Stimulated activated naive CD8-positive, alpha-beta T cell treated with anti-CD3 and anti-CD28 coated beads, Interleukin-15, Interleukin-2, amounts not matched to agents 100 U/mL and 50 U/mL, for 24 hours (primary cell): ENCODE measurements around the gene GPR21.

Experiments used
- ATAC-seq: fragments of 150-1000 bp; cut with Tn5 transposase; one replicate; pipeline ENCODE4 v1.10.0; 2021
- DNase-seq: peaks from one replicate; pipeline ENCODE4 v3.0.0; 2021

The GPR21 gene

DNA sequence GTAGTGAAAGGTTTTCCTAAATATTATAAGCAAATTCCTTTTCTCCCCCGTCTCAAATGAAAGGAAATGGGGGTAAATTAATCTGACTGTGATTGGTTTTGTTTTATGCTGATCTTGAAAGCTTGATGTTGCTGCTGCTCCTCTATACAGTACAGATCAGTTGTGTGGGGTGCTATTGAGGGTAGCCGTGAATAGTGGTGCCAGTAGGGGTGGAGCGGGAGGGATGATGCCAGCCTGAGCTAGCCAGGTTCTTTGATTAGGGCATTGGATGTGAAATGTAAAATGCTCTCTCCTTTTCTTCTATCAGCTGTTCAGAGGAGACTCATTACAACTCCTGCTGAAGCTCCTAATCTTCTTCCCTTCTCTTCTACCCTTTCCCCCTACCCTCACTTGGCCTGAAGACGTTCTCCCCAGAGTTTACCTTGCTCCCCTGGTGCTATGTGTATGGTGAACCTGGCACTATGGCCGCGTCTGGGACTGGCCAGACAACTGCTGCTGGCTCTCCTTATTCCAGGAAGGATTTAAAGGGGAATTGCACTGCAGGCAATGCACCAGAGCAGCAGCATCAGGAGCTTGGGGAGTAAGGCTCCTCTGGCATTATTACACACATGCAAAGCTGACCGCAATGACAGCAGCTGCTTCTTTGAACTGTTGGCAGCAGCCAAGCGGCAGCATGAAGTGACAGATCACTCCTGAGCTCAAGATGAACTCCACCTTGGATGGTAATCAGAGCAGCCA, 566 bp downstream of the GPR21 start:
- peak; percentile 61 for ATAC-seq

DNA sequence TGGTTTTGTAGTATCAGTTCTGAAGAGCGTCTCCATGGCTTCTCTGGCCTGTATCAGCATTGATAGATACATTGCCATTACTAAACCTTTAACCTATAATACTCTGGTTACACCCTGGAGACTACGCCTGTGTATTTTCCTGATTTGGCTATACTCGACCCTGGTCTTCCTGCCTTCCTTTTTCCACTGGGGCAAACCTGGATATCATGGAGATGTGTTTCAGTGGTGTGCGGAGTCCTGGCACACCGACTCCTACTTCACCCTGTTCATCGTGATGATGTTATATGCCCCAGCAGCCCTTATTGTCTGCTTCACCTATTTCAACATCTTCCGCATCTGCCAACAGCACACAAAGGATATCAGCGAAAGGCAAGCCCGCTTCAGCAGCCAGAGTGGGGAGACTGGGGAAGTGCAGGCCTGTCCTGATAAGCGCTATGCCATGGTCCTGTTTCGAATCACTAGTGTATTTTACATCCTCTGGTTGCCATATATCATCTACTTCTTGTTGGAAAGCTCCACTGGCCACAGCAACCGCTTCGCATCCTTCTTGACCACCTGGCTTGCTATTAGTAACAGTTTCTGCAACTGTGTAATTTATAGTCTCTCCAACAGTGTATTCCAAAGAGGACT, 1.5 kb downstream of the GPR21 start:
- DNase-seq (no peak), ATAC-seq (no peak)

More for the DNA sequence above, 566 bp downstream of the GPR21 start:
- DNase-seq = peak; percentile 5

DNA sequence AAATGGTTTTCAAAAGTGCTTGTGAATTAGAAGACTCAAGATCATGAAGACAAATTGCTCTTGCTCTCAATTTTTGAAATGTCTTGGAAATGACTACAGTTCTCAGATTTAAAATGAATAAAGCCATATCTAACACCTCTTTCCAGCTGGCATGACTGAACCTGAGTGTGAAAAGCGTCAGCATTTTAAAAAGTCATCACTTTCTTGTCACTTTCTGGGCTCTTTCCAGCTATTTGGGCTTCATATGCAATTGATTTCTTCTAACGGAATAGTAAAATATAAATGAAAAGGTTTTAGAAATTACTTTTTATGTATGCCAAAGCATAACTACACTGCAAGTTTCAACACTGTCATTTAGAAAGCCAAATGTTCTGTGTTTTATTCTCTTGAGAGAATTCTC, 2.3 kb downstream of the GPR21 start:
- no peak for ATAC-seq

DNA sequence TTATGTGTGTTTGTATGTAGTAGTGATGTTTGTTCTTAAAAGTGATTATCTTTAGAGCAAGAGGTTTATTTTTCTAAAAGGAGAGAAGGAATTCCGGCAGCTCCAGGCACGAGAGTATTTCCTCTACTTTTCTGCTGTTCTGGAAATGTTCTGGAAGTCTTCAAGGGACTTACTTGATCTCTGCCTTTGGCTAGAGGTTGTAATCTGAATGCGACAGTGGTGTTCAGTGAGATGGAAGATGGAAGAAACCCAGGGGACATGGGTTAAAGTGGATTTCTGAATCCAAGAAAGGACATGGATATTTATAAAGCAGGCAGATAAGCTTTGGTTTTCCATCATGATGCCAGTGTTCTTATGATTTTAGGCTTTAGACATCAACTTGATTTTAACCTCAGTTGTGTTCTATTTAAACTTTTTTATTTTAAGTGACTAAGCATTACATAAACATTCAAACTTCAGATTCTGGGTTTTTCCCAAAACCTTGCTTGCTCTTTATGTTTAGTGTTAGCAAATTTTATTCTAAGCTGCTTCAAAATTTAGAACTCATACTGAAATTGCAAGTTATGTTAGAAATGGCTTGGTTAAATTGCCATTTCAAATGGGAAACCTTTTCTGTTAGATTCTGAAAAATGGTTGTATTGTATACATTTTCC, 3.6 kb downstream of the GPR21 start:
- DNase-seq (no peak), ATAC-seq (no peak)

More for the DNA sequence above, 2.3 kb downstream of the GPR21 start:
- no peak for DNase-seq

DNA sequence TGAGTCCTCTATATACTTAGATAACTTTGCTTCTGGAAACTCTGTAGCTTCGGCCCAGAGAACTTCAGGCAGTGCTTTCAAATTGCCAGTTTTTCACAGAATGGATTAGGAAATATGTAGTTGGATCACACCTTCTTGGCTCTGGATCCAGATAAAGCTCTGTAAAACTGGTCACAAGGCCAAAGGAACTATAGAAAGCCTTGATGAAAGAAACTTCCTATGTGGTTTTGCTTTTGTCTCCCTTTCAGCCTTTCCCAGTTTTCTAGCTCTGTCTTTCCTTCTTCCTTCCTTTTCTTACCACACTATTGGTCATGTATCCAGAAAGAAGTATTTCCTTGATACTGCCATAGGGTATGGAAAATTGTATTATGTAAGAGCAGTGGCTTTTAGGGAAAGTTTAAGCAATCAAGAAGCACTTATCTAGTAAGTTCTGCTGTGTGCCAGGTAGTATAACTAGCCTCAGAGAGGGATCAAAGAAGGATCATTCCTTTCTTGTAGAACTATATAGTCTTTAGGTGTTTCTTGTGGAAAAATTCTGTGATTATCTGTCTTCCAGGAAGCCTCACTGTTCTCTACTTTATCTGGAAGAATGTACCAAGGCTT, 6.3 kb downstream of the GPR21 start:
- ATAC-seq = no peak
- no peak for DNase-seq

DNA sequence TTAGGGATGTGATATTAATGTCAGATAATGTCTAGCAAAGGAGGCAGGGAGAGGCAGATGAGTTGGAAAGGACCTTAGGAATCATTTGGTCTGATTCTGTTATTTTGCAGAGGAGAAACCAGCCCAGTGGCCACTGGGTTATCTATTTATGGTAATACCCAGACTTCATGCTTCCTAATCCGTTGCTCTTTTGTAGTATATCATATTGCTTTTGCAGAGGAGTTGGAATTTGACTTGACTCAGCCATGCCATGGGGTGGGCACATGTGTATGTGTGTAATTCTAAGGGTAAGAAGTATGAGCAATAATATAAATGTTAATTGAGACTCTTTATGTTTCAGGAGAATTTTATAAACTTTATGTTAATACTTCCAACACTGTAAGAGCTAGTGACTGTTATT, 7.3 kb downstream of the GPR21 start:
- DNase-seq = no peak

DNA sequence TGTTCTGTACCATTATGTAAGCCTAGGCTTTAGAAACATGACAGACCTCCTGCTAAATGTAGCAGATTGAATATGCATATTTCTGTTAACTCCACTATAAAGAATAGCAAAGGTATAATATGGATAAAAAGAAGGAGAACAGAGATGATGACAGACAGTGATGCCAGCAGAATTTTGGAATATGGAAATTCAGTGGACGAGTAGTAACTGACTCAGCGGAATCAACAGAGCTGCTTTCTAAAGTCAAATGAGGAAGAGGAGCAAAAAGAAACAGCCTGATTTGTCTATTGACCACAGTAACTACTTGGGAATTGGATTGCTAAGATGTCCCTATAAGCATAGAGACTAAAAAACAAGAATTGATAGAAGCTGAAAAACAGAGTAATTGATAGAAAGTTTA, 8.0 kb downstream of the GPR21 start:
- DNase-seq (no peak), ATAC-seq (no peak)

More for the DNA sequence above, 7.3 kb downstream of the GPR21 start:
- ATAC-seq = no peak

DNA sequence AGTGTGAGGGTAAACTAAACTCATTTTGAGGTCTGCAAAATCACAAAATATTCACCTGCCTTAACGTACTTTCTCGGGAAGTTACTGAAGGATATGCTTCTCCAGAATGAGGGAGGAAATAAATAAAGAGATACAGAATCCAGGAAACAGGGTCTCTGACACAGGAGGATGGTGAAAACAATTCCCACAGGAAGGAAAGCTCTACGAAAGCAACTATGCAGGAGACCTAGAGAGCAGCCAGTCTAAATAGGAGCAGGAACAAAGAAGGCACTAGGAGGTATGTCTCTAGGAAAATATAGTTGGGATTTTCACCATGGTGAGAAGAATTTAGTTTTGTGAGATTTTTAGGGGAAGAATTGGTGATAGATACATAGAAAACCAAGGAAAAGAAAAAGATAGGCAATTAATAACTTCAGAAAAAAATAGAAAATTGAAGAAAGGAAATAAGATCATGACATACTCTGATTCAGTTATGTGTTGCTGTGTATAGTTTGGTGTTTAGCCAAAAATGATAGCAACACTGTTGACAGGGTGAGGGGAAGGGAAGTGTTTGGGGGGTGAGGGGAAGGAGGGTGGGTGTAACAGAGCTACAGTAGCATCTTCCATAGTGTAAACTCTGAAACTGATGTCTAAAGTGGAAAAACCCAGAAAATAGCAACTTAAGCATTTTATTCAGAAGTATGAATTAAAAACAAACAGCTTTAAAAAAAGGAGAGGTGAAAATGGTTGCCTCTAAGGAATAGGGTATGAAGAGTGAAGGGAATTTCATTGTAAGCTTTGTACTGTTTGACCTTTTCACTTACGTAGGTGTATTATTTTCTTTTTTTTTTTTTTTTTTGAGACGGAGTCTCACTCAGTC, 9.8 kb downstream of the GPR21 start:
- DNase-seq (no peak), ATAC-seq (no peak)

DNA sequence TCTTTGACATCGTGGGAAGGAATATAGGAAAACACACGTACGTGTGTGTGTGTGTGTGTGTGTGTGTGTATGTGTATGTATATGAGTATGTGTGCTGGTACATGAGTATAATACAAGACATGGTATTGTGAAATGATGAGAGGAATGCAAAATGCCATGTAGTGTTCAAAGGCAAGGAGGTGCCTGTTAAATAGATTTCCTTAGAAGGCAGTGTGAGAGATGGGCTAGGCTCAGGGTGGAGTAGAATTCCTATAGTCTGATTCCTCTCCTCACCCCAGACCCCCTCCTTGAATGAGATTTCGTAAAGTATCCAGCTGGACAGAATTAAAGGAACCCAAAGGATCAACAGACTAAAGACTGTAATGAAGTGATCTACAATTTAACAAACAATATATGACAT, 11.1 kb downstream of the GPR21 start:
- no peak for ATAC-seq
- no peak for DNase-seq

DNA sequence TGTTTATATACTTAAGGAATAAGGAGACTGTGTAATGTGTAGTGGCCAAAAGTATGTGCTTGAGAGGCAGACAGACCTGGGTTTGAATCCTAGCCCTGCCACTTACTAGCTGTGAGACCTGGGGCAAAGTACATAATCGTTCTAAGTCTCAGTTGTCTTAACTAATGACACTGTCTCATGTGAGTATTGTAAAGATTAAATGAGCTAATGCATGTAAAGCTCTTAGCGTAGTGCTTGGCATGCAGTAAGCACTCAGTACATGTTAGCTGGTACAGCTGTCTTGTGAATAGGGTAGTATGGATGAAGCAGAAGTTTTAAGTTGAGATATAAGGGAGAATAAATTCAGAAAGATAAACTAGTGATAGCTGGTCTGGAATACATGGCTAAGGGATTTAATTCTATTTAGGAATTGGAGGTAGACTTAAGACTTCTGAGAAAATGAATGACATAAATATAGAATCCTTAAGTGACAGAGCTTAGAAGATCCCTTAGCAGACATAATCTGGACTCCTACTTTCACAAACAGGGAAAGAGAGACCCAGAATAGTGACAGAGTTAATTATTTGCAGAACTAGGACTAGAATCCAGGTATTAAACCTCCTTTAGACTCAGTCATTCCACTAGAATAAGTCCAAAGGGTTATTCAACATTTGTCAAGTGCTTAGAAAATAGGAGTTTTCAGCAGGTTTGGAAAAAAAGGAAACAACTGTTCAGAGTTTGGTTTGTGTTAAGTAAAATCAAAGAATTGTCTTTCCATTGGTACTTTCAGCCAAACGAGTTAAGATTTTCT, 13.1 kb downstream of the GPR21 start:
- DNase-seq (no peak), ATAC-seq (no peak)

DNA sequence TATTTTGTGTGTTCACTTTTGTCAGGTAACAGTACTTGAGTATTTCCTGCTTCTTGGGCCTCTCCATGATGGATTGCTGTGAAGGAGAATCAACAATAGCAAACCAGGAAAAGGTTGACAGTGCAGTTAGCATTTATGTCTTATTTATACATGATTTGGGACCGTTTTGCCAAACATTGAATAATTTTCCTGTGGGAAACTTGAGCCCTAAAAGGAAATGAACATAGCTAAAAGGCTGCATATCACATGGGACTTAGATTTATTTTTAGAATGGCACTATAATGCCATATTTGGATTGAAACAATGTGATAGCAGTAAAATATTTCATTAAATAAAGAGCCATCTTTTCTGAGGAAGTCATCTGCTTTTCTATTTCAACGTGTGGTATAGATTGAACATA, 15.3 kb downstream of the GPR21 start:
- ATAC-seq (no peak), DNase-seq (no peak)

DNA sequence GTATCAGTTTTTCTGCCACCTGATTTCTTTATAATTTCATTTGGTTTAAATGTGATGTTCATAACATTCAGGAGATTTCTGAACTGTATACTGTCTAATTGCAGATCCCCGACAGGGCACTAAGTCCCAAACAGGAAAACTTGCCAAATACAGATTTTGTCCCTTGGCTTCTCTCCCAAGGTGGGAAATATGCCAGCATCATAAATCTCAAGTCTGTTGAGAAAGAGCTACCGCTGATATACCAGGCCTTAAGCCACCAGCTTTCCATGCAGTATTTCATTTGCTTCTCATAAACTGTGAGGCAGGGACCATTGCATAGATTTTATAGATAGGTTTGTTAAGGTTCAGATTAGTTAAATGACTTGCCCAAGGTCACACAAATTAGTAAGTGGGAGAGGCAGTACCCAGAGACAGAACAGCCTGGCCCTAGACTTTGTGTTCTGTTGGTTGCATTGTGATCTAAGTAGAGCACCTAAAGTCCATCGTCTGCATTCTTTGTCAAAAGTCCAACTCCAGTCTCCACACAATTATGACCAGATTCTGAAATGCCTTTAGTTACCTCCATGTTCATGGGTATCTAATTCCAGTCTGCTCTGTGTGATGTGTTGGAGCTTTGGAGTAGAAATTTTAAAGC, 16.2 kb downstream of the GPR21 start:
- DNase-seq = no peak
- no peak for ATAC-seq

DNA sequence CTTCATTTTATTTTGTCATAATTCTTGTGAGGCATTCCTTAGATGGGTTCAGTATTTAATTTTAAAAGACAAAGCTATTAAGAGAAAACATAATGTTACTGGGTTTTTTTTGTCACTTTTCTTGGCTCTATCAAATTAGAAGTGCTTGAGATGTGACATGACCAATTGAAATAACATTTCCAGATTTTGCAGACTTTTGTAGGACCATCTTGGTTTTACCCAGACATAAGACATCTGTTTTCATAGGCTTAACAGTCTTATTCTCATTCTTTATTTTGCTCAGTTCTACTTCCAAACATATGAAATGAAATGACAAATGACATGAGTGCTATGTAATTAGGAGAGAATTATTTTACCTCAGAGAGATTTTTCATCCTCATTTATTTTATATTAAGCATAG, 19.6 kb downstream of the GPR21 start:
- DNase-seq (no peak), ATAC-seq (no peak)

DNA sequence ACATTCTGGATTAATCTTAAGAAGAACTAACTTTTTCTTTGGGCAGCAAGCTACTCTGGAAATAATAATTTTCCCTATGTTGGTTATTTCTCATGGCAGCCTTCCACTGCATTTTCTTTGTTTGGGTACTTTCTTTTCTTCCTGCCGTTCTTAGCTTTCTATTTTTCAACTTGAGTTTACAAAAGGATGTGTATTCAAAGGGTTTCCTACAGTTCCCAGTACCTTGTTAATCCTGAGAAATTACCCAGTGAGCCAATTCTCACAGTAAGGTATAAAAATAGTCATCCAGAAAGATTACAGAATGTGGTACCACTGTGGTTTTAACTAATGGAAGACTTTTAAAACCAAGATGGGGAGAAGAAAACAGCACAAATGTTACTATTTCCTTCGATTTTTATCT, 20.2 kb downstream of the GPR21 start:
- no peak for DNase-seq
- no peak for ATAC-seq

DNA sequence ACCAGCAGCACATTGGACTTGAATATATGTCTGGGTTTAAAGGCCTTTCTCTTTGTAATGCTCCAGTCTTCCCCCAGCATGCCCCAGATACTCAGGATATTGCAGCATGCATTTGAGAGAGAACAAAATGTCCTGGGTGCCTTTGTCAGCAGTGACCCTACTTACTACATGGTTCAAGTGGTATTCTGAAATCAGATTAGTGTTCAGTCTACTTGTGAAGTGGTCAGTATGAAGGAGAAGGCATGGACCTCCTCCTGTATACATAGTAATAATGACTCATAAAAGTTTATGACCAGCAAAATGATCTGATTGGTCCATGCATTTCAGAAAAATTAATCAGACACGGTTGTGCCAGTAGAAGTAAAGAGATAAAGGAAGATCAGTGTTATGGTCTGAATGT, 25.4 kb downstream of the GPR21 start:
- DNase-seq = no peak
- no peak for ATAC-seq

DNA sequence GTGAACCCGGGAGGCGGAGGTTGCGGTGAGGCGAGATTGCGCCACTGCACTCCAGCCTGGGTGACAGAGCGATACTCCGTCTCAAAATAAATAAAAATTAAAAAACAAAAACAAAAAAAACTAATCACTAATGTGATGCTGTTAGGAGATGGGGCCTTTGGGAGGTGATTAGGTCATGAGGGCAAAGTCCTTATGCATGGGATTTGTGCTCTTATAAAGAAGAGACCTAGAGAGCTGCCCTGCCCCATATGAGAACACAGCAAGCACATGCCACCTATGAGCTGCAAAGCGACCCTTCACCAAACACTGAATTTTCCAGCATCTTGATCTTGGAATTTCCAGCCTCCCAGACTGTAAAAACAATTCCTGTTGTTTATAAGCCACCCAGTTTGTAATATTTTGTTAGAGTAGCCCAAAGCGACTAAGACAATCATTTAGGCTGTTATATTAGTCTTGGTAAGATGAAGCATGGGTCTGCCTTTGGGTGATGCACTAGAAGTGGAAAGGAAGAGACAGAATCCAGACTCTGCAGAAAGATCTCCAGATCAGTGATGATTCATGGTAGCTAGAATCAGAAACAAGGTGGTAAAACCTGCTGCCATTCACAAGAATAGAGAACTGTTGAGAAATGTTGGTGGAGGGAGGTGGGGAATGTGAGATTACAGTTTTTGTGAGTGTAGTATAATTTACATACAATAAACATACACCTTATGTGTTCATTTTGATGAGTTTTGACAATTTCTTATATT, 26.2 kb downstream of the GPR21 start:
- no peak for DNase-seq

DNA sequence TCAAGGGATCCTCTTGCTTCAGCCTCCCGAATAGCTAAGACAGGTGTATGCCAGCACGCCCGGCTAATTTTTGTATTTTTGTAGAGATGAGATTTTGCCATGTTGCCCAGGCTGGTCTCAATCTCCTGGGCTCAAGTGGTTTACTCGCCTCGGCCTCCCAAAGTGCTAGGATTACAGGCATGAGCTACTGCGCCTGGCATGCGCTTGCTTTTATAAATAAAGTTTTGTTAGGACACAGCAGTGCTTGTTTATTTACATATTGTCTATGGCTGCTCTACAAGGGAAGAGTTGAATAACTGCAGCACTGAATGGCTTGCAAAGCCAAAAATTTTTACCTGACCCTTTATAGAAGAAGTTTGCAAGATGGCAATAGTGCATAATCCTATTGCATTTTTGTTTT, 27.7 kb downstream of the GPR21 start:
- ATAC-seq (no peak), DNase-seq (no peak)

More for the DNA sequence above, 26.2 kb downstream of the GPR21 start:
- no peak for ATAC-seq

DNA sequence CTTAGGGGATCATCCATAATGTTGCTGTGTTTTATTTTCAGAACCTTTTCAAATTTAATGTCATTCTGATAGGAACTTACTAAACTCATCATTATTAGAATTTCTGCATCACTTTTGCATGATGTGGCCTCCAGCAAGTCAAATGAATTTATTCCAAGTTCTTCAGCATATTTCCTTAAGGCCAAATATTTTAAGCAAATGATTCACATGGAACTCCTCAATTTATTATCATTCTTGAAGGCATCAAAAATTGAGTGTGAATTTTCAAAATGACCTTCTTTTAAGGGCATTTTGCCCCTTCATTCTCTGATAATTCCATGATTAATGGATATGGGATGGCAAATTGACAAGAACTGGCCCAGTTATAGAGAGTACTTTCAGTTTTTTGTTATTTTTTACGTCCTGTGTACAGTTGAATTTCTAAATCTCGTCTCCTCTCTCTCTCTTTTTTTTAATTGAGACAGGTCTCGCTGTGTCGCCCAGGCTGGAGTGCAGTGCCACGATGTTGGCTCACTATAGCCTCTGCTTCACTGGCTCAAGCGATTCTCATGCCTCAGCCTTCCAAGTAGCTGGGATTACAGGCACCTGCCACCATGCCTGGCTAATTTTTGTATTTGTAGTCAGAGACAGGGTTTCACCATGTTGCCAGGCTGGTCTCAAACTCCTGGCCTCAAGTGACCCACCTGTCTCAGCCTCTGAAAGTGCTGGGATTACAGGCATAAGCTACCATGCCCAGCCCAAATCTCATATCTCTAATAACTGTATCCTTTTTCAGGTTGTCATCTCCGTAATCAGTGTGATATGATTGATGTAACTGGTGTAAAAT, 29.1 kb downstream of the GPR21 start:
- no peak for DNase-seq
- ATAC-seq = no peak

DNA sequence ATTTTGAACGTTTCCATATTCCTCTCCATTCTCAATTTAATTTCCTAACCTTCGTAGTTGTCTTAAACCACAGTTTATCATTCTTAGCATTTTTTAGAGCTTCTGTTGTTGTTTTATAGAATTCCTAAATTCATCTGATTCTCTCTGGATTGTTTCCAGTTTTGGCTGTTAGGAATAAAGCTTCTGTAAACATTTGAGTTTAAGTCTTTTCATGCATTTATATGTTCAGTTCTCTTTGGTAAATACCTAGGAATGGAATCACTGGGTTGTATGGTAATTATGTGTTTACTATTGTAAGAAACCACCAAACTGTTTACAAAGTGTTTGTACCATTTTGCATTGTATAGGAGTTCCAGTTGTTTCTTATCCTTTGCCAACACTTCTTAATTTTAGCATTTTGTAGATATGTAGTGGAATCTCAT, 29.7 kb downstream of the GPR21 start:
- ATAC-seq = no peak
- DNase-seq = no peak
